Measurements from ENCODE around the gene BTBD16.

Gene BTBD16

GRCh38 chr10:122347170-122347841, 76.2 kb downstream of the BTBD16 start:
- no peak for DNase-seq

- DNase-seq = no peak
These were observed 77.4 kb downstream of the BTBD16 start for GRCh38 chr10:122348512-122348911.

DNA sequence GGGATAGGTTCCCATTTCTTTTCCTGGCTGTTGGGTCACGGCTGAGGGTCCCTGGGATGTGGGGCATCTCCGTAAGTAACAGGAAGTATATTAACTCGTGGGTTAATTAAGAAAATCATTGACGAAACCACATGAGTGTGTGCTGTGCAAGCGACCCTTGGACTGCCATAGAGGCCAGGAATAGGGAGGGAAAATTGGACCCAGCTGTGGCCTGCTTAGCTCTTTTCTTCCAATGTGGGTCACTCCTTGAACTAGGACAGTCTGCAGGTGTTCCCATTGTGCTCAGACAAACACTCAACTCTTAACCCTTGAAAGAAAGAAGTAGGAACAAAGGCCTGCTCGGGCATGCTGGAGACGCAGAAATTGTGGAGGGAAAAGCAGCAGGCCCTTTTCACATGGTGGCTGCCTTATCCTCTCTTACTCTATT, 77.9 kb downstream of the BTBD16 start:
- DNase-seq = no peak

GRCh38 chr10:122349758-122350369, 78.8 kb downstream of the BTBD16 start:
- no peak for DNase-seq

DNA sequence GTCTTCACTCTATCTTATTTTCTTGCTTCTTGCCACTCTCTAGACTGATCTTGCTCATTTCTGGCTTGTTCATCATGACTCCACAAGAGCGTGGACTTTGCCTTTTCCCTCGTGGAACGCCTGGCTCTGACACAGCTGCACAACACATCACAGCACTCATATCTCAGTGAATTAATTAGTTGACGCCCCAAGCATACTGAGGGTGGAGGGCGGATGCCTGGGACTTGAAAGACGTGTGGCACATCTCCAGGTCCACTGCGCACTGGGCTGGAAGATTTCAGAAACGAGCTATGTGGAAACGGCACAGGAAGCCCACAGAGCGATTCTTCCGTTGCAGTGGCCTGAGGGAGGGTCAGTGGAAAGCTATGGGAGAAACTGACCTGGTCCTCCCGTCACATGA, 79.8 kb downstream of the BTBD16 start:
- no peak for DNase-seq

- DNase-seq = no peak
These were observed 81.9 kb downstream of the BTBD16 start for GRCh38 chr10:122352817-122353525.

DNA sequence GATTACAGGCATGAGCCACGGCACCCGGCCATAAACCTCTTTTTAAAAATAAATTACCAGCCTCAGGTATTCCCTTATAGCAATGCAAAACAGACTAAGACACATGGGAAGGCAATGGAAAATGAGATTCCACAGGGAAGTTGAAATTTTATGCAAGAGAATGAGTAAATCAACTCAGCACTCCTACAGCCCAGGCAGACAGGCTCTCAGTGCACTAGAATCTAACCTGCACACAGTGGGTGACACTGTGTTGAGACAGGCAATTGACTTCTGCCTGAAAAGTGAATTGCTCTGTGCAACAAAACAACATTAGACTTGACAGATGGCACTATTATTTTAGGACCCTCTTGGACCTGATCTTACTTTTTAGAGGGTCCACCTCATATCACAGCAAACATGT, 83.3 kb downstream of the BTBD16 start:
- no peak for DNase-seq

GRCh38 chr10:122357685-122358084, 86.6 kb downstream of the BTBD16 start:
- no peak for DNase-seq

DNA sequence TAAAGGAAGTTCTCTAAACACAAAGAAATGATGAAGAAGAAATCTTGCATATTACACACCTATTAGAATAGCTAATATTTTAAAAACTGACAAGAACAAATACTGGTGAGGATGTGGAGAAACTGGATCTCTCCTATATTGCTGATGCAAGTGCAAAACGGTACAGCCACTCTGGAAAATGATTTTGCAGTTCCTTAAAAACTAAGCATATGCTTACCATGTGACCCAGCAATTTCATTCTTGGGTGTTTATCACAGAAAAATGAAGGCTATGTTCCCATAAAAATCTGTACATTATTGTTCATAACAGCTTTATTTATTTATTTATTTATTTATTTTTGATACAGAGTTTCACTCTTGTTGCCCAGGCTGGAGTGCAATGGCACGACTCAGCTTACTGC, 88.5 kb downstream of the BTBD16 start:
- no peak for DNase-seq

DNA sequence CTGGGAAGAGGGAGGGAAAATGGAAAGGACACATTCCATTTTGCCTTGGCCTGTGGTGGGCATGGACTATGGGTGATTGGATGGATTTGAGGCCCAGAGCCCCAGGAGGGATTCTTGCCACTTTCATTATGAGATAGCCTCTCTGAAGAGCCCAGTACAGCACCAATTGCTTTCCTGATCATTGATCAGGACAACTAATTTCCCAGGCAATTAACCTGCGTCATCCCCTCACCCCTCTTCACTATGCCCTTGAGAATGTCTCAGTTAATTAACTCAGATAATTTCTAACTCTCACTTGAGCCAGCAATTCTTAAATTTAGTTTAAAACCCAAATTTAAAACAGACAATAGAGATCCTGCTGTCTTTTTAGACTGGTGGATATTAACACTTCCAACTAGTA, 90.0 kb downstream of the BTBD16 start:
- no peak for DNase-seq

DNA sequence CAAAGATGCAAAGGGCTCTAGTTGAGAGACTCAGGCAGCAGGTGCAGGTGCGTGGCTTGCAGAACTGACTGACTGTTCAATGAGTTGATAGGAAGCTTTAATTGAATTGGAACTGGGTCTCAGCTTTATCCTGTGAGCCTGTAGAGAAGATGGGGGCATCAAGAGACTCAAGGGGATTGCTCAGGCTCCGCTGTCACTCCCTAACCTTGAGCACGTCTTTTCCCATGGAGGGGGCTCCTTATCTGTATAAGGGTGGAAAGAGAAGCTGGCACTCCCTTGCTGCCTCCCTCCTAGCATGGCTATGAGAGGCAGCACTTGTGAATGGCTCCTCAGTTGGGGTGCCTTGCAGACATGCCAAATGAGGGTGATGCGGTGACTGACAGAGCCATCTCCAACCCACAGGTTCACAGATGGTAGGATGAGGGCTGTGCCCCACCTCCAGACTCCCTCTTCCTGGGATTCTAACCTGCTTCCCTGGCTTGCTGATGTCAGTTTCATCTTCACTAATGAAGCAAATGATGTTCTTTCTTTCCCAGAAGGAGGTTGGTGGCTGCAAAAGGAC, 91.0 kb downstream of the BTBD16 start:
- no peak for DNase-seq

- DNase-seq = no peak
These were observed 91.5 kb downstream of the BTBD16 start for GRCh38 chr10:122362621-122363020.

DNA sequence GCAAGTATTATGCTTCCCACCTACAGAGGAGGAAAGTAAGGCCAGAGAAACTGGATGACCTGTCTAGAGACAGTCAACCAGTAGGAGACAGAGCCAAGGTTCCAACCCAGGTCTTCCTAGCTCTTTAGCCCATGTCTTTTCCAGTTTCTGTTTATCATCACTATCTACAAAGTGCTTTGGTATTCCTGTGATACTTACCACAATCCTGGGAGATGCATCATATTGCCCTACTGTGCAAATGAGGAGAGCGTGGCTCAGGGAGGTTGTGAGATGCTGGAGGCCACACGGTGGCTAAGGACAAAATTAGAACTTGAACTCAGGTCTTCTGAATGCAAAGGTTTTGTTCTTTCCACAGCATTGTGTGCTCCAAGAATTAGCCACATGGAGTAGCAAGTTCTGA, 92.2 kb downstream of the BTBD16 start:
- DNase-seq = no peak

DNA sequence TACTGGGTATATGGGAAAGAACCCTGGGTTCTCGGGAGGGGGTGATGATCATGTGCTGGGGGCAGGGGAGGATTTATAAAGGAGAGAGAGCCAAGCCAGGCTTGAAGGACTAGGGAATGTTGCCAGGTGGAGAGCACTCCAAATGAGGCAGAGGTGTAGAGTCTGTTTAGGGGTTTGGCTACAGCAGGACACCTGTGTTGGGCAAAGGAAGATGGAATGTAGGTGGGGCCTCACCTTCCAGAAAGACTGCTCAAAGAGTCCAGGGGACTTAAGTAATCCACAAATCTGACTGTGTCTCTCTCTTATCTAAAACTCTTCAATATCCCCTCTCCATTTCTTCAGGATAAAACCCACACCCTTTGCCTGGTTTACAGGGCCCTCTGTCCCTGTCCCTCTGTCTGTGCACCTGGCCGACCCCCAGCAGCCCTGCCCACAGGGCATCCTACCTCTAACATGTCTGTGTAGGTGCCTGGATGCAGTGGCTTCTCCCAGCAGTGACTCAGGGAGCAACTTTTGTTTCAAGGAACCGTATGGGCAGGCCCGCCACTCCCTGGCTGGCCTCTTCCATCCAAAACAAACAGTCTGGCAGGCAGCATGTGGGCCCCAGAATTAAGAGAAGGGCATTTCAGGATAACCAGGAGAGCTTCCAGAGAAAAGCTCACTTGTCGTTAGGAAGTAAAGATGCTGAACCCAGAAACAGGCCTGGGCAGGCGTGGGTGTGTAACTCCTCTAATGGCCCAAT, 92.8 kb downstream of the BTBD16 start:
- DNase-seq = no peak

- no peak for DNase-seq
These were observed 97.6 kb downstream of the BTBD16 start for GRCh38 chr10:122368502-122369254.

DNA sequence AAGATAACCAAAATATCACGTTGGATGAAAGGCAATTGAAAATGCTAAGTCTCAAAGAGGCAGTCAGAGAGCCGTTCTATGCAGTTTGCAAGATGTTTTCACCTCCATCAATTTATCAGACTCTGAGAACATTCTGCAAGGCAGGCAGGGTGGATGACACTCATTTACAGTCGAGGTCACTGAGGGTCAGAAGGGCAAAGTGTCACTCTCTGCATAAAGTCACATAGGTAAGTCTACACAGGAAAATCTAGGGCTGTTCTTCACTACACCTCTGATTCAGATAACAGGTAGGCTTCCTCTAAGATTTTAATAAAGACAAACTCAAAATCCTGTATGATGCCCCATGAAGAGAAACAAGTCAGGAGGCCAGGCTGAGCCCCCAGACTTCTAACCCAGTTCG, 102.0 kb downstream of the BTBD16 start:
- DNase-seq = no peak

GRCh38 chr10:122373721-122374120, 102.6 kb downstream of the BTBD16 start:
- DNase-seq = no peak

- peak; percentile 68 for DNase-seq
These were observed 103.3 kb downstream of the BTBD16 start, which contains the start of gene PLEKHA1 for GRCh38 chr10:122374237-122374858. Gene PLEKHA1, plus strand, starts transcription at chr10:122374708. Its CDS starts 18,493 bp downstream, at chr10:122393201.

GRCh38 chr10:122374859-122375678, 104.0 kb downstream of the BTBD16 start:
- no peak for DNase-seq

- DNase-seq = no peak
These were observed 104.6 kb downstream of the BTBD16 start for GRCh38 chr10:122375679-122376160.
